ENCODE data around the gene DNAJC16. TPM values are rescaled to one million over a fixed set of nuclear protein-coding genes. Genes with fewer than 3 reads are reported as not detected.

DNAJC16 gene
- total and polyA plus RNA-seq, 2 of the 13 experiments (the other 11 are each of a cell fraction or from before 2014, with no cell fraction given), result 11.4 to 15.4 TPM

GRCh38 chr1:15584489-15585363 is 58.1 kb downstream of the DNAJC16 start, which contains the start of gene AGMAT (continued):
- peak; percentile 46 for TF ChIP-seq PHF8 (CRISPR knock-in tag; IDR thresholded peaks at IDR 0.05)
- TF ChIP-seq PAXIP1 (CRISPR knock-in tag; conservative IDR thresholded peaks at IDR 0.05), result peak; percentile 99
- TF ChIP-seq PRDM4 (CRISPR knock-in tag; IDR thresholded peaks at IDR 0.05; ENCODE audit: borderline replicate concordance), result no peak
- TF ChIP-seq MTF1 (CRISPR knock-in tag; IDR thresholded peaks at IDR 0.05), result 0 out of 2 replicates have a peak, but pooled peaks have one; percentile 56
- TF ChIP-seq MXI1 (IDR thresholded peaks at IDR 0.05; ENCODE audit: borderline replicate concordance, low read depth, low read length), result peak; percentile 66; the same call in 2 of the 3 replicates
- peak; percentile 64; the same call in 1 of the 2 replicates for TF ChIP-seq FOXO1 (CRISPR knock-in tag; IDR thresholded peaks at IDR 0.05)
- TF ChIP-seq RNF219 (CRISPR knock-in tag; IDR thresholded peaks at IDR 0.05), result peak; percentile 93
- TF ChIP-seq ZNF614 (CRISPR knock-in tag; IDR thresholded peaks at IDR 0.05; ENCODE audit: borderline replicate concordance), result peak; percentile 83
- no peak for TF ChIP-seq ZNF224 (CRISPR knock-in tag; IDR thresholded peaks at IDR 0.05)
- TF ChIP-seq ETS1 (CRISPR knock-in tag; IDR thresholded peaks at IDR 0.05), result no peak
- peak; percentile 81 for TF ChIP-seq DBP (CRISPR knock-in tag; IDR thresholded peaks at IDR 0.05; ENCODE audit: not compliant biosample characterization)
- peak; percentile 87 for TF ChIP-seq GABPB1 (CRISPR knock-in tag; IDR thresholded peaks at IDR 0.05)
- peak; percentile 97 for TF ChIP-seq ZNF121 (CRISPR knock-in tag; IDR thresholded peaks at IDR 0.05)
- peak; percentile 57; the same call in 1 of the 2 replicates for TF ChIP-seq TOE1 (CRISPR knock-in tag; IDR thresholded peaks at IDR 0.05)
- TF ChIP-seq ZNF264 (CRISPR knock-in tag; IDR thresholded peaks at IDR 0.05), result peak; percentile 99
- peak; percentile 54; the same call in 1 of the 2 replicates for TF ChIP-seq TSC22D2 (CRISPR knock-in tag; IDR thresholded peaks at IDR 0.05; ENCODE audit: borderline replicate concordance)
- TF ChIP-seq ZSCAN29 (CRISPR knock-in tag; conservative IDR thresholded peaks at IDR 0.05), result peak; percentile 90; the same call in 1 of the 2 replicates
- no peak for TF ChIP-seq SOX6 (IDR thresholded peaks at IDR 0.05)
- TF ChIP-seq SOX6 (CRISPR knock-in tag; IDR thresholded peaks at IDR 0.05), result peak; percentile 89

Data from HepG2 (cell line).